Activated CD8-positive, alpha-beta memory T cell treated with anti-CD3 and anti-CD28 coated beads for 36 hours (primary cell): ENCODE results near the gene ZDHHC8. TPM values are rescaled to one million over a fixed set of nuclear protein-coding genes. Genes with fewer than 3 reads are reported as not detected.

Experiments used
- CTCF ChIA-PET: fragments of 350-600 bp; sonication (Branson Sonifier 250); formaldehyde crosslinking; loops from one replicate; lab custom pipeline; 2021; ENCODE audit warnings: antibody characterized with exemption; lab: Charles Lee
- POLR2A ChIA-PET: fragments of 350-600 bp; sonication (Branson Sonifier 250); formaldehyde crosslinking; loops from one replicate; lab custom pipeline; 2021; ENCODE audit warnings: antibody characterized with exemption; lab: Charles Lee
- total RNA-seq, 2 experiments: library from RNA; stranded (reverse); gene quantifications; one replicate each; pipeline ENCODE4 v1.2.3, GENCODE V29; 2021

The ZDHHC8 gene
- total RNA-seq, 2 experiments from 2014 or later = 86.6 to 87.0 TPM

DNA sequence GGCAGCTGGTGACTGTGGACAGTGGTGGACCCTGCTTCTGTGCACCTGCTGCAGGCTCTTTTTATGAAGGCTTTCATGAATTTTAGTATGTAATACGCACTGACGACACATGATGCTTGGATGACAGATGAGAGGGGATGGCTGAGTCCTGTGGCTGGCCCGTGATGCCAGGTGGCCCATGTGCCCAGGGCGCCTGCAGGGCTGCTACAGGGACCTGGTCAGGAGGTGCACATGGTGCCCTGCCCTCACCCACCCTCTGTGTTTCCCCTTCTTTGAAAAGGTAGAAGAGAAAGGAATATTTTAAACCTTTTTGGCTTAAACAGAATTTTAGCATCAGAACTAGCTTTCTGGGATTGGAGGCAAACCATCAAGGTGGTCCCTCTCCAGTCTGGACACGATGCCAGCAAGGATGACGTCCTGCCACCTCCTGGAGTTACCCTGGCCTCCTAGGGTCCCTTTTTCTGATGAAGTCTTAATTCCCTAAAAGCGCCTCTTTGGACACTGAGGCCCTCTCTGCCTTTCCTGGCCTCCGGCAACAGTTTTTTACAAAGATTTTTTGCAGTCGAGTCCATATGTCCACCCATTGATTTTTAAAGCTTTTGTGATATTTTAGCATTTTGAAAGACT is 21.1 kb upstream of the ZDHHC8 start:
- ChIA-PET CTCF (interaction anchor here (0.8 to 2.8 kb wide), 7 partner anchors 9 to 140 kb away, joined by 3 to 14 read pairs (median 3); no protein-coding TSS in a partner anchor), POLR2A (interaction anchor here (0.5 to 1.6 kb wide), 2 partner anchors 10 to 40 kb away, joined by 5 to 11 read pairs; no protein-coding TSS in a partner anchor)

DNA sequence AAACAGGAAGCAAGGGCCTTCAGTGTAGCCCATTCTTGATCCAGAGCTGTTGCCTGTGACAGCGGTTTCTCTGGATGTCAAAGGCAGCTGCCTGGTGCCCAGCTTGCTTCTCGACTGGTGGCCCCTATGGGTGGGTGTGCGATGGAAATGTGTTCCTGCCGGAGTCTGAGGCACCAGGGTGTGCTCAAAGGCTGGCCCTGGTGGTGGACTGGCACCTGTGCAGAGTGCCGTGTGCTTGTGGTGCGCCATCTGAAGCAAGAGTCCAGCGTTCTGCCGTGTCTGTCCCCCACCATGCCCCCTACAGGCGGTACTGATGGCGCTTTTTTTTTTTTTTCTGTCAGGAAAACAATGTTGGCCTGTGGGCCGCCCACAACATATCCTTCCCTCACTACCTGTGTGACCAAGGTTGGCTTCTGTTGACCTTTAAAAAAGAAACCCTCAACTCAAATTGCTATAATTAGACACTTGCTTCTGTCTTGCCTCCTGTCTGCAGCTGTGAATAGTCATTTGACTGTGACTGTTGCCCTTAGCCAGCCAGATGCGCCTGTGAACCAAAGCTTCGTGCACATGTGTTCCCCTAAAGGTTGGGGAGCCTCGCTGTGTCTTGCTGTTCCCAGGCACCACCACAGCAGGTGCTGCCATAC is 20.4 kb upstream of the ZDHHC8 start:
- POLR2A ChIA-PET = interaction anchor here (0.5 to 1.6 kb wide), 3 partner anchors 11 to 40 kb away, joined by 5 to 11 read pairs (median 7); no protein-coding TSS in a partner anchor
- CTCF ChIA-PET = interaction anchor here (0.7 to 2.8 kb wide), 10 partner anchors 10 to 141 kb away, joined by 3 to 14 read pairs (median 3); no protein-coding TSS in a partner anchor

DNA sequence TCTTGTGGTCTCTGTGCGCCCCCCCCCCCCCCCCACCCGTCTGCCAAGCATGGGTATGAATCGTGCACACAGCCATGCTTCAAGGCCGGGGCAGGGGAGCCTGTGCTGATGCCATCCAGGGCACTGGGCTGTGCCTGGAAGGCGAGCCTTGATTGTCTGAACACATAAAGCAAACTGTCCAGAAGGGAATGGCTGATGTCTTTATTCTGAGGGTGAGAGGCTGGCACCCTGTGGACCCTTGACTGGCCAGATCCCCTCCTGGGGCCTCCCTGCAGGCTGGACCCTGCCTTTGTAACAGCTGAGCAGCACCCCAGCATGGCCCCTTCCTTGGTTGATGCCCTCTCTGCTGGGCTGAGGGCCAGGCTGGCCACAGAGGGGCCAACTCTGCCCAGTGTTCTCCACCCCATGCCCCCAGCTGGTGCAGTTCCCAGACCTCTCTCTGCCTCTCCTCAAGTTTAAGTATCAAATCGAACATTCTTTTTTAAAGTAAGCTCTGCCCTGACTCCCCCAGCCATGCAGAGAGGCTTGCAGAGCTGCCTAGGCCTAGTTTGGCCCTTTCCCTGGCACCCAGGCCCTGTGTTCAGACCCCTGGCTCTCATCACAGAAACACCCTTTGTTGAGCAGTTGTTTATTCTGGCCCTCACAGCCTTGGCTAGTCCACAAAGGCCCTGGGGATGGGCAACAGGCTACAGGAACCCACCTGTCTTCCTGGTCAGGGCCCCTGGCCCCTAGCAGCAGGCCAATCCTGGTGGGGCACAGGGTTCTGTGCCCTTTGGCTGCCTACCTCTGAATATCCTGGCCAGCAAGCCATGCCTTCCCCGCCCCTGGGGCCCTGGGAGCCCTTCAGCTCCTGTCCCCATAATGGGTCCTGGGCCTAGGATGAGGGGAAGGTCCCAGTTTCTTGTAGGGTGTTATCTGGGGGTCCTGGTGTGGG is 19.6 kb upstream of the ZDHHC8 start:
- CTCF ChIA-PET = interaction anchor here (0.7 to 2.8 kb wide), 7 partner anchors 10 to 142 kb away, joined by 3 to 14 read pairs (median 3); no protein-coding TSS in a partner anchor

DNA sequence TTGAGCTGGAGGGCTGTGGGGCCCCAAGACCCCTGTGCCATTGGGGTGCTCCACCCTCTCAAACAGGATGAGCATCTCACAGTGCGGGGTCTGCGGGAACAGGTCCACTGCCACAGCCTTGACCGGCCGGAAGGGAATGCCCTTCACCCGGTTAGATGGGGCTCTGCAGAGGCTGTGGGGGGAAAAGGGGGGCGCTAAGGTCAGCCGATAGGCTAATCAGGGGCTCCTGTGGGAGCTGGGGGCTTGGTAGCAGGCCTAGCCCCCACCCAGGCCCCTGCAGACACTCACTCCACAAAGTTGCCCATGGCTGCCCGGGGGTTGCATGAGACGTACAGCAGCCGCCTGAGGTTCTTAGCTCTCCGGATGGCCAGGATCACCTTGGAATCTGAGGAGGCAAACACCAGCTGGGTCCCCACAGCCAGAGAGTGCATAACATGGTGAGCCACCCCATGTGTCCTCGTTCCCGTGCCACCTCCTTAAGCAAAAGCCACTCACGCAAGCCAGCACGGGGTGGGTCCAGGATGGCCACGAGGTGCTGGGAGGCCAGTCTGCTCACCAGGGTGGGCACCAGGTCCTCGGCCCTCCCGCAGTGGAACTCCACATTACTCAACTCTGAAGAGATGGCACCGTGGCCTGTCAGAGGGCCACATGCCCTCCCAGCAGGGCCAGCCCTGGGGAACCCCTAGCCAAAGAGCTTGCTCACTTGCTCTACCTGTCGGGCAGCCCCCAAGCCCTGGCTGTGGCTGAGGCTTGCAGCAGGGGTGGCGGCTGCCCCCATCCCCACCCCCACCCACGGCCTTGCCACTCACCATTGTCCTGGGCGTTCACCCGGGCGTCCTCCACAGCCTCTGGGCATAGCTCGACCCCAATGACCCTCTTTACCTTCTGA is 18.7 kb upstream of the ZDHHC8 start:
- ChIA-PET POLR2A (interaction anchor here (0.7 to 0.9 kb wide), 2 partner anchors 12 to 14 kb away, joined by 3 to 4 read pairs; no protein-coding TSS in a partner anchor), CTCF (interaction anchor here (1.1 to 2.8 kb wide), 4 partner anchors 11 to 143 kb away, joined by 3 to 14 read pairs (median 4); no protein-coding TSS in a partner anchor)

More for the DNA sequence above, 19.6 kb upstream of the ZDHHC8 start:
- POLR2A ChIA-PET = interaction anchor here (0.9 to 1.6 kb wide), 2 partner anchors 11 to 29 kb away, joined by 4 to 7 read pairs (median 5); no protein-coding TSS in a partner anchor

DNA sequence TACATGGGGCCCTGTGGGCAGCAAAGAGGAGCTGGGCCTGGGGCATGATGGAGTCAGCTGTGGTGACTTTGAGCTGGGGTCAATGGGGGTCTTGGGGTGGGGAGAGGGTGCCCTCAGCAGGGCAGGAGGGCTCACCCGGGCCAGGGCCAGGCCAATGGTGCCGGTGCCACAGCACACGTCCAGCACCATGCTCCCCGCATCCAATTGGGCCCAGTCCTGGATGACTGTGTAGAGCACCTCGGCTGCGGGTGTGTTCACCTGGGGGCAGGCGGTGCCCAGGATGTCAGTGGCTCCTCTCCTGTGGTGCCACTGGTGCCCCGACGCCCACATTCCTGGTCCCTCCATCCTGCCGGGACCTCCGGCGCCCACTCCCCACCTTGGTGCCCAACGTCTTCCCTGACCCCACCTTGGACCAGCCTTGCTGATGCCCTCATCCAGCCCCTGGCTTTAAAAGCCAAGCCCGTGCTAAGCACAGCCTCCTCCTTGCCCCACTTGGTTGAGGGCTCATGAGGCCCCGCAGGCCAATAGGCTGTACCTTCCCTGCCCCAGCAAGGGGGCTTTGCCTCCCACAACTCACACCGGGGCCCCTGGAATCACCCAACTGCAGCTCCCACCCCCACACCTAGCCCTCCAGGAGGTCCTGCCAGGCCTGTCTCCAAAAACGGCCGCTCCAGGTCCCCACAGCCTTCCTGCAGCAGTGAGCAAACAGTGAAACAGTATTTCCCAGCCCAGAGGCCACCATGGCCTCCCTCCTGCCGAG is 17.9 kb upstream of the ZDHHC8 start:
- ChIA-PET POLR2A (interaction anchor here (0.7 kb wide), 1 partner anchor 14 kb away, joined by 3 read pairs; no protein-coding TSS in a partner anchor), CTCF (interaction anchor here (1.1 kb wide), 1 partner anchor 46 kb away, joined by 4 read pairs; no protein-coding TSS in a partner anchor)

DNA sequence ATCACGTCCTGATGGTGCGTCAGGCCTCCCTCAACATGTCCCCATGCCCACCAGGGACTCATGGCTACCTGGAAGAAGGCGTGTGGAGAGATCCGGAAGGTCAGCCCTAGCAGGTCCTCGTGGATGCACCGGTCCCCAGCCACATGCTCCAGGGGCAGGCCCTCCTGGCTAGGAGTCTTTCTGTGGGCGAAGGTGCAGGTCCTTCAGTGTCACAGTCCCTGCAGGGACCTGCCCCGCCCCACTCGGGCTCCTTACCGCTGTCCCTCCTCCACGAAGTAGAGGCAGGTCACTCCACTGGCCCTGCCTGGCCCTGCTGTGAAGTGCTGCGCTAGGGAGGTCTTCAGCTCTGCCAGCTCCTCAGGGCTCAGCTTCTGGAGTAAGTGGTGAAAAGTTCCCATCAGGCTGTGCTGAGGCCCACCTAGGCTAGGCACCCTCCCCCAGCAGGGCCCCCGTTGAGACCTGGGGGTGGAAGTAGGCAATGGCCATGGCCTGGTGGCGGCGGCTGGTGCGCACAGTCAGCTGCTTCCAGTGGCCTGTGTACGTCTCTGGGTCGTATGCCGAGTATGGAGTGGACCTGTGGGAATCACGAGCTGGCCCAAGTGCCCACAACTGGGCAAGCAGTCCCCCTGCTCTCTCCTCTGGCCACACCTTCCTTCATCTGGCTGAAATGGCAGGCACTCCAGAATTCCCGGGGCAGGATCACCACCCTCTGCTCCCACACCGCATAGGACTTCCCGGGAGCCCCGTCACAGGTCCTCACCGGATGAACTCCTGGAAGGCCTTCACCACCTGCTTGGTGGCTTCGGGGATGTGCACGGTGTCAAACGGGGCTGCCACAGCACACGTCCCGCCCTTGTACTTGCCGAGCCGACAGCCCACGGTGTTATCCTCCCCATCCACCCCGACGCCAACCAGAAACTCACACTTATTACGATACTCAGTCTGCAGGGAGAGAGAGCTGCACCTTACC is 16.8 kb upstream of the ZDHHC8 start:
- ChIA-PET CTCF (interaction anchor here (1.1 to 3.2 kb wide), 3 partner anchors 9 to 47 kb away, joined by 4 to 13 read pairs (median 7); no protein-coding TSS in a partner anchor), POLR2A (no interaction called here)

DNA sequence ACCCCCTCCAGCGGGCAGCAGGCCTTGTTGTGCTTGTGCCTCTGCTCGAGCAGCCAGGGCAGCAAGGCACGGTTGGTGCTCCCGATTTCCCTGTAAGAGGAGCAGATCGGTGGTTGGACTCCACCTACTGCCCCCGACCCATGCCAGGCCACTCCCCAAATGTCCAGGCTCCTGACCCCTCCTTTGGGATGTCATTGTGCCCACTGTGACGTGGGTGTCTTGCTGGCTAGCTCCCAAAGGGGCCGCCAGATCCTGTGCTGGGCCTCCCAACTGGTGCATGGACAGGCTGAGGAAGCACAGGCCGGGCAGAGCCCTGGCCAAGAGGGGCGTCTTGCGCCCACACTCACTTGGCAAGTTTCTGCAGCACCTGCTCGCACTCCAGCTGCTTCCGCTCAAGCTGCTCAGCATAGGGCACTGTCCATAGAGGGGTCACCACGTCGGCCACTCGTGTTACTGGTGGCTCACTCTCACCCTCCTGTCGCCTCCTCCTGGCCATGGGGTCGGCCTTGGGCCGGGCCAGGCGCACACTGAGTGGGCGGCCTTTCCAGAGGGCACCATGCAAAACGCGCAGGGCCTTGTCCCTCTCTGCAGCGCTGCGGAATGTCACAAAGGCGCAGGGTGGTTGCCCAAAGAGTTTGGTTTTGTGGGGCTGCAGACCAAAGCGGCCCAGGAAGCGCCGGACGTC is 15.8 kb upstream of the ZDHHC8 start, which contains the start of gene RANBP1:
Gene RANBP1 (plus strand): TSS at position 414 of the 685 bp plus-strand sequence. CDS start 81 bp downstream, at position 495.
- ChIA-PET CTCF (interaction anchor here (2.2 to 3.2 kb wide), 2 partner anchors 10 to 14 kb away, joined by 7 to 13 read pairs; no protein-coding TSS in a partner anchor), POLR2A (interaction anchor here (0.9 to 2.8 kb wide), 3 partner anchors 8 to 34 kb away, joined by 3 to 16 read pairs (median 3); no protein-coding TSS in a partner anchor)

DNA sequence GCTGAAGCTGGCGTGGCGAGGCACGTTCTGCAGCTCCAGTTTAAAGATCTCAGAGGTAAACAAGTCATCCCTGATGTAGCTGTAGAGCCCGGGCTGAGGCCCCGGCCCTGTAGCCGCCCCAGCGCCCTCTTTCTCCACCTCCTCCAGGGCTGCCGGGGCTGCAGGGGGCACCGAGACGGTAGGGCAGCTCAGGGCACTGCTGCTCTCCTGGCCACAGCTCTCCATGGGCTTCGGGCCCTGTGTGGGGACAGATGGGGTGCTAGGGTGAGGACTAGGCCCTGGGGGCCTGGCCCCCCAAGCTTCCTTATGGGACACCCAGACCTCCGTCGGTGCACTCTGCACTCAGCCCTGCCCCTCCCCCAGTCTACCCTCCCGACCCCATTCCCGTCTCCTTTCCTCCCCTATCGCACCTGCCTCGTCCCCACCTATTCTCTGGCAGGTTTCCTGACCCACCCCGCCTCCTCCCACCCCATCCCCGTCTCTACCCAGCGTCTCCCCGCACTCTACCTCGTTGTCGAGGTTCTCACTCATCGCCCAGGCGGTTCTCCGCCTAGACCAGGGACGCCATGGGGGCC is 15.1 kb upstream of the ZDHHC8 start:
- ChIA-PET CTCF (interaction anchor here (1.0 to 3.2 kb wide), 4 partner anchors 8 to 15 kb away, joined by 3 to 14 read pairs (median 10); partner anchors contain the start of gene ZDHHC8), POLR2A (interaction anchor here (0.9 to 2.8 kb wide), 4 partner anchors 9 to 35 kb away, joined by 3 to 17 read pairs (median 10); no protein-coding TSS in a partner anchor)

DNA sequence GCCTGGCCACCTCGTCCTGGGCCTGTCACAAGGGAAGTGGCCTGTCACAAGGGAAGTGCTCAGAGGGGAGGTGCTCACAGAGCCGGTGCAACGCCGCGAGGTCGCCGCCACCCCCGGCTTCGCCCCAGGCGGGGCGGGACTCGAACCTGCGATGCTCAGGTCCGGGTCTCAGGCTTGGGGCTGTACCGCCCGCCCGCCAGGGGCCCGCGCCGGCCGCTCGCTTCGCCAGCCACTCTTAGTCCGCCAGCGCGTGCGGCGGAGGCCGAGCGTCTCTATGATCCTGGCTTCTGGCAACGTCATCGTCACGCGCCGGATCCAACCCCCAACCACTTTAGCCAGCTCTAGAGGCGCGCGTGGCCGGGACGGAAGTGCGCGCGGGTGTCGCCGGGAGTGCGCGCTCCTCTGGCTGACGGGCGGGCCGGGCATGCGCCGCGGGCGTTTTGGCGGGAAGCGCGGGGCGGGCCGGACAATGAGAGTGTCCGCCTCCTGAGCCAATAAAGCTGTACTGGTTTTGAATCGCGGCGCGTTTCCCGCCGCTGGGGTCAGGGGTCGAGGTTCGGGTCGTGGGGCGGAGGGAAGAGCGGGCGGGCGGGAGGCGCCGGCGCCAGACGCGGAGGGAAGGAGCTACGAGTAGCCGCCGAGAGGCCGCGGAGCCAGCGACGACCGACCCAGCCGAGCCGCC is 14.5 kb upstream of the ZDHHC8 start, which contains the start of gene TRMT2A:
Gene TRMT2A (minus strand): TSS at position 276 of the 682 bp plus-strand sequence. CDS start 320 bp downstream, outside the sequence.
- POLR2A ChIA-PET = interaction anchor here (0.6 to 2.8 kb wide), 8 partner anchors 9 to 182 kb away, joined by 3 to 17 read pairs (median 3); no protein-coding TSS in a partner anchor

DNA sequence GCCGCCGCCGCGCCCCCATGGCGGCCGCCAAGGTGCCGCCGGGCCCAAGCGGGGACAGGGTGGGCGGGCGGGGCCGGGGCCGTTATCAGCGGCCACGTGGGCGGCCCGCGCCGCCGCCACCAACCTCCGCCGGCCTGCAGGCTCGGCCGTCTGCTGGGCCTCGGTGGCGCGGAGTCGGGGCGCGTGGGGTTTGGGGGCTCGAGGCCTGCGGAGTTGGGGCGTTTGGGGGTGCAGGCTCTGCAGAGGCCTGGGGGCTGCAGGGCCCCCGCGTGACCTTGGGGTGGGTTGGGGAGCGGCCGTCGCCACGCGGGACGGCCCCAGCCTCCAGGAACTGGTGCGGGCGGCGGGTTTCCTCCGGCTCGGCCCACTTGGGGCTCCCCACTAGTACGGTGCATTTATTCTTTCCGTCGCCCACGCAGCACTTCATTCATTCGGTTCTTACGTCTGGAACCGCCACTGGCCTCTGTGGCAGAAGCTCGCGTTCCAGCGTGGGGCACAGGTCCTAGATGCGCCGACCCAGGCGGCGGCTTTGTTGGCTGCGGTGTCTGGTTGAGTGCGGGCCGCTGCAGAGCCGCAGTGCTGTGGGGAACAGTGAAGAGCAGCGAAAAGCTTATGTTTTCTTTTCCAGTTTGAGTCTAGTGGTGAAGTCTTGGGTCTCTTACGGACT is 13.8 kb upstream of the ZDHHC8 start:
- ChIA-PET CTCF (interaction anchor here (0.5 to 3.2 kb wide), 6 partner anchors 9 to 147 kb away, joined by 3 to 14 read pairs (median 6); partner anchors contain the start of gene ZDHHC8), POLR2A (interaction anchor here (0.6 to 2.8 kb wide), 6 partner anchors 9 to 182 kb away, joined by 3 to 17 read pairs (median 4); partner anchors contain the start of gene ZDHHC8)

More for the DNA sequence above, 14.5 kb upstream of the ZDHHC8 start, which contains the start of gene TRMT2A:
- CTCF ChIA-PET = interaction anchor here (1.0 to 3.2 kb wide), 4 partner anchors 9 to 146 kb away, joined by 3 to 14 read pairs (median 10); partner anchors contain the start of gene ZDHHC8

DNA sequence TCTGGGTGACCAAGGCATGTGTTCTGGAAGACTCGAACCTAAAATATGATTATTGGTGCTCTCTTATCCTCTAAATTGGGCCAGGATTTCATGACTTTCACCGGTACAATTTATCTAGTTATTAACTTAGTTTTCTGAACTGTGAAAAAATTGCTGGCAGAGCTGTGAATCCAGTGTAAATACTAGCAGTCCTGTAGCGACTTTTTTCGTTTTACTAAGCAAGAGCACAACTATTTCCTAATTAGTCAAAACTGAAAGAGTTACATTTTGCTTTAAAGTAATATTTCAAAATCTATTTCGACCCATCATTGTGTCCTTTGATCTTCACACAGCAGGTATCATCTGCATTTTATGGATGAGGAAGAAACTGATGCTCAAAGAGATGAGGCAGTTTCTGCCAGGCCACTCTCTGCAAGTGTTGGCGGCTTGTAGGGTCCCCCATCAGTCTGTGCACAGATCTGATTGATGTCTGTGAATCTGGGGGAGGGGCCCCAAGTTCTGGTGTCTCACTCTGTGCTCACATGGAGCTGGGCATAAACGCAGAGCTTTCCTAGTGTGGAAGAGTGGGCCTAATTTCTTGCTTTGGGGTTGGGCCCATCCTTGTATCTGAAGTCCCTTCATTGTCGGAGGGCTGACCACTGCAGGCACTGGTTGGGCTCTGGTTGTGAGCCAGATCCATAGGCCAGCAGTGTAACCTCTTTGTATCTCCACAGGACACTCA is 13.1 kb upstream of the ZDHHC8 start:
- ChIA-PET CTCF (interaction anchor here (0.5 to 3.2 kb wide), 5 partner anchors 12 to 148 kb away, joined by 3 to 14 read pairs (median 8); partner anchors contain the start of gene ZDHHC8), POLR2A (interaction anchor here (0.9 to 2.8 kb wide), 4 partner anchors 11 to 181 kb away, joined by 3 to 17 read pairs (median 10); partner anchors contain the start of gene ZDHHC8)

DNA sequence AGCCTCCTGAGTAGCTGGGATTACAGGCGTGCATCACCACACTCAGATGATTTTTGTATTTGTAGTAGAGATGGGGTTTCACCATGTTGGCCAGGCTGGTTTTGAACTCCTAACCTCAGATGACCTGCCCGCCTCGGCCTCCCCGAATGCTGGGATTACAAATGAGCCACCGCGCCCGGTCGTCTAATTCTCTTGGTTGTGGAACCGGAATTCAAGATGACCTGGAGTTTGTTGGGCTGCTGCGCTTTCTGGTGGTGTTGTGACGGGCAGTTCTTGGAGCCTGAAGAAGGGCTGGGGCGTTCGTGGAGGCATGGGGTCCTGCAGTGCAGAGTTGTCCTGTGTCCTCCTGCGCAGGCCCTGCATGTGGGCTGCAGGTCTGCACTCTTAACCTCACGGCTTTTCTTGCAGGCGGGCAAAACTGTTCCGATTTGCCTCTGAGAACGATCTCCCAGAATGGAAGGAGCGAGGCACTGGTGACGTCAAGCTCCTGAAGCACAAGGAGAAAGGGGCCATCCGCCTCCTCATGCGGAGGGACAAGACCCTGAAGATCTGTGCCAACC is 9.7 kb upstream of the ZDHHC8 start:
- CTCF ChIA-PET = no interaction called here
- POLR2A ChIA-PET = no interaction called here
